ENCODE results near the gene RPS18.
"Not testable (repeated sequence)": the region's sequence is repeated elsewhere in the genome, so short reads cannot be mapped to it uniquely, and the experiment has no call there.

RPS18 gene

GRCh38 chr6:33273129-33273923 lies 1.5 kb downstream of the RPS18 start:
- no peak for DNase-seq

GRCh38 chr6:33273924-33274902 lies 2.3 kb downstream of the RPS18 start:
- DNase-seq, result no peak

DNA sequence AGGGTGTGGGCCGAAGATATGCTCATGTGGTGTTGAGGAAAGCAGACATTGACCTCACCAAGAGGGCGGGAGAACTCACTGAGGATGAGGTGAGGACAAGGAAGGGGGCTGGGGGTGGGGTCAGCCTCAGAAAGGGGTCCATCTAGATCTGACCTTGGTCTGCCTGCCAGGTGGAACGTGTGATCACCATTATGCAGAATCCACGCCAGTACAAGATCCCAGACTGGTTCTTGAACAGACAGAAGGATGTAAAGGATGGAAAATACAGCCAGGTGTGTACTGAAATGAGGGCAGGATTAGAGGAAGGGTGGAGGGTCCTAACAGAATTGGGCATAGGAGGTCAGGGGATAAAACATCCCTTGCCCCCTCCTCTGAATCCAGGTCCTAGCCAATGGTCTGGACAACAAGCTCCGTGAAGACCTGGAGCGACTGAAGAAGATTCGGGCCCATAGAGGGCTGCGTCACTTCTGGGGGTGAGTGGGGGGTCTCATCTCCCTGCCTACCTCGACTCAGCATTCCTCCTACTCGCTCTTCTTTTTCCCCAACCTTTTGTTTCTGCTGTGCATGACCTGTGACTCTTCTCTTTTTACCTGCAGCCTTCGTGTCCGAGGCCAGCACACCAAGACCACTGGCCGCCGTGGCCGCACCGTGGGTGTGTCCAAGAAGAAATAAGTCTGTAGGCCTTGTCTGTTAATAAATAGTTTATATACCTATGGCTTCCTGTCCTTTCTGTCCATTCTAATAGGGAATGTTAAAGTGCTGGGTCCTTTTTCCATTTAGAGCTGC lies 4.1 kb downstream of the RPS18 start:
- not testable (repeated sequence) for DNase-seq

GRCh38 chr6:33276581-33276863 lies 4.6 kb downstream of the RPS18 start:
- no peak for DNase-seq

DNA sequence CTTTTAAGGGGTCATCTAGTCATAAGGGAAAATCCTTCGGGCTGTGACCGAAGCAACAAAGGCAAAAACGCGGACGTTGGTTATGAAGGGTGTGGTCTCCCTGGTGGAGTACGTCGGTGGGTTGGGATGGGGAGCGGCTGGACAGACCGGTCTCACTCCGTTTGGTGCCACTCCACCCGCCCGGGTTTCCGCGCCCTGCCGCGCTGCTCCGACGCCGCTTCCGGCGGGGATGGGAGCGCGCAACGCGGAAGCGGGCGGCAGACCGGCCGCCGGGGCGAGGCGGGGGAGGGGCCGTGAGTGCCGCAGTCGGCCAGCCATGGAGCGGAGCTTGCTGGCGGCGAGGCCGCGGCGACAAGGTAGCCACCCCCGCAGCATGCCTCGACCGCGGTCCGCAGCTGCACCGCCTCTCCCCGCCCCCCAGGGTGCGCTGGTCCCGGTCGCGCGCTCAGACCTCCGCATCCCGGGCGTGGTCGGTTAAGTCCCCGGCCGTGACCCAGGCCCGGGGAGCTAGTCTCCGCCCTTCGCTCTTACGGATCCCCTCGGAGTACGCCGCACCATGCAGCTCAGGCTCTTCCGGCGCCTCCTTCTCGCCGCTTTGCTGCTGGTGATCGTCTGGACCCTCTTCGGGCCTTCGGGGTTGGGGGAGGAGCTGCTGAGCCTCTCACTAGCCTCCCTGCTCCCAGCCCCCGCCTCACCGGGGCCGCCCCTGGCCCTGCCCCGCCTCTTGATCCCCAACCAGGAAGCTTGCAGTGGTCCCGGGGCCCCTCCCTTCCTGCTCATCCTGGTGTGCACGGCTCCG lies 5.2 kb downstream of the RPS18 start, which contains the start of gene B3GALT4:
TSS of gene B3GALT4 (plus strand) at position 260 of the 799 bp plus-strand sequence. CDS start at position 557, 297 bp downstream.
- DNase-seq, result peak; percentile 72

- DNase-seq, result peak; percentile 24
These were observed 6.0 kb downstream of the RPS18 start for GRCh38 chr6:33277663-33278391.

GRCh38 chr6:33278392-33278741 lies 6.5 kb downstream of the RPS18 start:
- DNase-seq, result no peak

GRCh38 chr6:33278810-33279209 lies 6.9 kb downstream of the RPS18 start:
- DNase-seq, result no peak

- DNase-seq, result no peak
These were observed 7.4 kb downstream of the RPS18 start for GRCh38 chr6:33279257-33279695.

GRCh38 chr6:33279971-33280511 lies 8.2 kb downstream of the RPS18 start:
- DNase-seq, result no peak

GRCh38 chr6:33280539-33280938 lies 8.7 kb downstream of the RPS18 start:
- no peak for DNase-seq

- not testable (repeated sequence) for DNase-seq
These were observed 13.3 kb downstream of the RPS18 start for GRCh38 chr6:33285214-33285613.

DNA sequence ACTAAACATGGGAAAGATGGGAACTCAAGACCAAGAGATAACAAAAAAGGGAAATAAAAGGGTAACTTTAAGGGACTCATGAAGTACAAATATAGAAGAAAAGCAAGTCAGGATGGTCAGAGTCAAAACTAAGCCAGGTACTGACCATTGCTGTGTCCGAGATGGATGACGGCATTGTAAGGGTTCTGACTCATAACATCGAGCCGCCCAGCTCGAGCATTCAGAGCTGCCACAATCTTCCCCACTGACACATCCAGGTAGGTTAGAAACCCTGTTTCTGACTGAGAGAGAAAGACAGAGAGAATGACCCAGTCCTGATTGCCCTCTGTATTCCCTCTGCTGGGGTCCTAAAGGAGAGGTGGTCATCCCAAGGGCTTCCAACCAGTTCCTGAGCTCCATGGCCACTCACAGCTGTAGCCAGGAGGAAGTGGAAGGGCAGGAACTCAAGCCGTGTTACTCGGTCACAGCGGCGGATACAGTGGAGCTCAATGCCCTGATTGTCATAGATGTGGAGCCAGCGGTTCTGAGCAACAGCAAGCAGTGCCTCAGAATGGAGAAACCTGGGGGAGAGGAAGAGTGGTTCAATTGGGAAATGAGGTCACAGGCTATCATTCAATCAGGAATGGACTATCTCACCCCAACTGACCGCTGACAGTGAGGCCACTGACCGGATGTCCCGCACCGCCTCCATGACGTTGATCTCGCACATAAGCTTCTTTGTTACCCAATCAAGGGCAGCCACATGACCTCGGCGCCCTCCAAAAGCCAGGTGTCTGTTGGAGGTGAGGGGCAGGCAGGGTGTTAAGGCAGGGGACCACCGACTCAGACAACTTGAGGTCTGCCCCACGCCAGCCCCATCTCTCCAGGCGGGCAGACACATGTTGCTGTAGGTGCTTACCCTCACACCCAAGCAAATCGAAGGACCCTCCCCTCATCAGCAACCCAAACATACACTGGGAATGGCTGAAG lies 15.4 kb downstream of the RPS18 start:
- DNase-seq, result no peak

DNA sequence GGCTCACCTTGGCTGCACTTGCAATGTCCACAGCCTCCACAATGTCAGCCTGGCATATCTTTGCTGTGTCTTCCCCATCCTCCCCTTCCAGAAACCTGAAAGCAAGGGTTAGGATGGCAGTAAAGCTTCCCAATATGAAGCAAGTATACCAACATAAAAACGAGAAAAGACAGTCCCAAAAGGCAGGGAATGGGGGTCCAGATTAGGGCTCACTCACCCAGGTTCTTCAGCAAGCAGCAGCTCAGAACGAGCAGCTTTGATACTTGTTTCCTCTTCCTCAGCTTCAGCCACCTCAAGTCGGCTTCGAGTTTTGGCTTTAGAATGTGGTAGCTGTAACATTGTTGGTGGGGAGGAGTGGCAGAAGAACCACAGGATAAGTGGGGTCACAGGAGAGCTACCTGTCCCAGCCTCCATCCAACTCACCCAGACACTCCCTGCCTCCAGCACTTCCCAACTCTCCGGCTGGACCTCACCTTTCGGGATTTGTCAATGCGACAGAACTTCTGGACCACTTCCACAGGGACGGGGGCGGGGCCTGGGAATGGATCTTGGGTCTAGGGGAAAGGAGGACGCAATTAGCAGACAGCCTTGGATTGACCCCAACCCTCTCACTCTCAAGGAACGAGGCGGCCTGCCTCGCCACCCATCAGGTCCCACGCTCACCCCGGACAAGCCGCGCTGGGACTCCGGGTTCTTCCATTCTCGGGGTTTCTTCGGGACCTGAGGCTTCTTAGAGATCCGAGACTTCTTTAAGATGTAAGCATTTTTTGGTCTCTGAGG lies 16.5 kb downstream of the RPS18 start:
- DNase-seq, result no peak

DNA sequence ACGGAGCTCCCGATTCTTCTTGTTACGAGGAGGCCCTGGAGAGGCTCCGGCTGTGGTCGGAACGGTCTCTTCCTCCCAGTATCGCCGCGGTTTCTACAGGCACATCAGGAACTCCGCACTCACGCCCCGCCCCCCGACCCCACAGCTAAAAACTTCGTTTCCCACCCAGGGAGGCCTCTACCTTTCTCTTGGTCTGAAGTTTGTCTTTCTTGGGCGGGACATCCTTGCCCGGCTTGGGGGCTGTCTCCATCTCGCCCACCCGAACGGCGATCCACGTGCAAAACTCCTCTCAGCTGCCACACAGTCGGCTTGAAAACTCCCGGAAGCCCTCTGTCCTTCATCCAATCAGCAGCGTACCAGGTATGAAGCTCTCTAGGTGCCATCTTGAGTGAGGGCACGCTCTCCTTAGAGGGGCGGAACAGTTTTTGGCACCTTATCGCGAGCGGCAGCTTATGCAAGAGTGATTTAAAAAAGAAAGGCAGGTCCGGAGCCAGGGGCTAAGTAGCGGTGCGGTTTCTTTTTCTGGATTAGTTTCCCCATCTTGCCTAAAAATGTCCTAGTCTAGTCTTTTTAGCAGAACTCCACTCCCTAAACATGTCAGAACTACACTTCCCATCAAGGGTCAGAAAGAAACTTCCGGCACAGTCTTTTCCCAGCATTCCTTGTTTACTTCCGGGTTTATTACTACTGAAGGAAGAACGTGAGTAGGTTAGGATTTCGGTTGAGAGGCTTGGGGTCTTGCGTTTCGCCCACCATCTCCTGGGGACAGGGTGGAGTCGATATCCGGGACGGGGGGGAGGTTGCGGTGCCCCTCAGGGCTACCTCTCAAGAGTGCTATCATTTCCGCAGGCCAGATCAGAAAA lies 17.3 kb downstream of the RPS18 start, which contains the start of the genes PFDN6 and WDR46:
TSS of gene PFDN6 (plus strand) at position 681 of the 863 bp plus-strand sequence. CDS start 256 bp downstream, outside the sequence.
TSS of gene WDR46 (minus strand) at position 319 of the 863 bp plus-strand sequence. CDS start at position 250, 69 bp downstream.
- peak; percentile 84 for DNase-seq

- DNase-seq, result no peak
These were observed 18.0 kb downstream of the RPS18 start for GRCh38 chr6:33289784-33290315.

GRCh38 chr6:33290459-33290858 lies 18.6 kb downstream of the RPS18 start:
- no peak for DNase-seq
